Gastroesophageal sphincter (tissue), 3 donors: ENCODE data around the gene GPR143.

Experiments used
- POLR2AphosphoS5 ChIP-seq: sonication (generic); formaldehyde crosslinking; IDR thresholded peaks from one replicate; pipeline ENCODE4 v1.6.1; 2017; ENCODE audit warnings: antibody characterized with exemption
- TF ChIP-seq, protein P1 (sequence below), 4 experiments: fragments of 200-600 bp in 2 of 4; fragments of 450-650 bp in 2 of 4; sonication (generic) in 1 of 4; IDR thresholded peaks; one replicate each; pipeline ENCODE4 v1.5.1; 2017 to 2019; ENCODE audit warnings: antibody characterized with exemption in 4 of 4, mild to moderate bottlenecking in 2 of 4, moderate library complexity in 2 of 4

DNA sequence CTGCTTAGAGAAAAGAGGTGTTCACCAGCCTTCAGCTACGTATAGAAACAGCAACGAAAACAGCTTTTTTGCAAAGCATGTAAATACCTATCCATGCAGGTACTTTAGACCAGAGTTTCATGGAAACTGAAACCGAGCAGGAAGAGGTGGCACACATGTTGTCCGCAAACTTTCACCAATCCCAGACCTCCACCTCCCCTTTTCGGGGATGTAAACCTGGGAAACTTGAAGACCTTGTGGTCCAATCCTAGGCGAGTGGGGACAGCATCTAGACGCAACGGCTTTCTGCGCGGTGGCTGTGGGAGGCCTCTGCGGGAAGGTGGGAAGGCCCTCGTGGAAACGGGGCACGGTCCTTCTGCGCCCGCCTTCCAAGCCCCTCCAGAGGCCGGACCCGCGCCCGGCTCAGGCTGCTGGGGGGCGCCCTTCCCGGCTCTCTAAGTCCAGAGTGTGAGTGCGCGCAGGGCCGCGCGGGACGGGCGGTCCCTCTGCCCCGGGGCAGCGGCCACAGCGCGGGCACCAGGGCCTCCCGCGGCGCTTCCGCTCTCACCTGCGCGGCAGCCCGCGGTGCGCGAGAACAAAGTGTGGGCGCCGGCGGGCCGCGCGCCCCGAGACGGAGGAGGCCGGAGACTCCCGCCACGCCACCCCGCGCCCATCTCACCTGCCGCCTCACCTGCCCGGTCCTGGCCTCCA lies 19.8 kb upstream of the GPR143 start:
- TF ChIP-seq, protein P1, sequence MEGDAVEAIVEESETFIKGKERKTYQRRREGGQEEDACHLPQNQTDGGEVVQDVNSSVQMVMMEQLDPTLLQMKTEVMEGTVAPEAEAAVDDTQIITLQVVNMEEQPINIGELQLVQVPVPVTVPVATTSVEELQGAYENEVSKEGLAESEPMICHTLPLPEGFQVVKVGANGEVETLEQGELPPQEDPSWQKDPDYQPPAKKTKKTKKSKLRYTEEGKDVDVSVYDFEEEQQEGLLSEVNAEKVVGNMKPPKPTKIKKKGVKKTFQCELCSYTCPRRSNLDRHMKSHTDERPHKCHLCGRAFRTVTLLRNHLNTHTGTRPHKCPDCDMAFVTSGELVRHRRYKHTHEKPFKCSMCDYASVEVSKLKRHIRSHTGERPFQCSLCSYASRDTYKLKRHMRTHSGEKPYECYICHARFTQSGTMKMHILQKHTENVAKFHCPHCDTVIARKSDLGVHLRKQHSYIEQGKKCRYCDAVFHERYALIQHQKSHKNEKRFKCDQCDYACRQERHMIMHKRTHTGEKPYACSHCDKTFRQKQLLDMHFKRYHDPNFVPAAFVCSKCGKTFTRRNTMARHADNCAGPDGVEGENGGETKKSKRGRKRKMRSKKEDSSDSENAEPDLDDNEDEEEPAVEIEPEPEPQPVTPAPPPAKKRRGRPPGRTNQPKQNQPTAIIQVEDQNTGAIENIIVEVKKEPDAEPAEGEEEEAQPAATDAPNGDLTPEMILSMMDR (IDR thresholded peaks at IDR 0.05) = no peak
- TF ChIP-seq POLR2AphosphoS5 = no peak
